GM12878 (cell line): ENCODE measurements around the gene PCDHGB5. TPM values are rescaled to one million over a fixed set of nuclear protein-coding genes. Genes with fewer than 3 reads are reported as not detected.

ENCODE experiments used
- ATAC-seq: fragments of 200-7000 bp; cut with Tn5 transposase; 3 replicates; pipeline ENCODE4 v1.9.1; 2020; ENCODE audit warnings: mild to moderate bottlenecking, moderate library complexity
- BruUV-seq: library from RNA; stranded (reverse); fragments of 400-500 nt; replicated peaks from 2 replicates; lab custom pipeline; 2021; lab: Mats Ljungman, UMichigan
- CTCF ChIA-PET: fragments of 300-600 bp; sonication (Branson Sonifier 250); formaldehyde crosslinking; extraction: SDS; loops from one replicate; lab custom pipeline; 2021; ENCODE audit warnings: inconsistent platforms; lab: Yijun Ruan, JAX
- POLR2A ChIA-PET: fragments of 350-600 bp; formaldehyde crosslinking; extraction: SDS; loops from one replicate; lab custom pipeline; 2021; ENCODE audit warnings: inconsistent platforms; lab: Charles Lee
- RAD21 ChIA-PET: fragments of 300-600 bp; sonication (Branson Sonifier 250); formaldehyde crosslinking; loops from one replicate; lab custom pipeline; 2023; ENCODE audit warnings: antibody characterized with exemption; ENCODE audit not compliant: unreplicated experiment; lab: Charles Lee
- SMC1A ChIA-PET: fragments of 300-600 bp; sonication (Branson Sonifier 250); formaldehyde crosslinking; loops from one replicate; lab custom pipeline; 2023; ENCODE audit not compliant: unreplicated experiment, uncharacterized antibody; lab: Charles Lee
- DNase-seq: peaks from one replicate; pipeline ENCODE4 v3.0.0-alpha.2; 2011; ENCODE audit warnings: low read depth, low spot score
- FAIRE-seq: peaks from 3 replicates; lab custom pipeline; 2011; peaks lifted over from hg19 to GRCh38; lab: Jason Lieb, UNC
- H2AFZ ChIP-seq: 2 replicates; pipeline ENCODE4 v1.6.0; 2011; ENCODE audit warnings: low read depth, low read length, control low read depth; ENCODE audit not compliant: control insufficient read depth
- H3K27ac ChIP-seq: 2 replicates; pipeline ENCODE4 v1.5.1; 2011; ENCODE audit warnings: control low read depth; ENCODE audit not compliant: control insufficient read depth, insufficient read depth
- H3K27me3 ChIP-seq, 2 experiments: replicated peaks in 1 of 2; 2 replicates each; pipeline versions ENCODE4 v1.6.0 to v1.6.1; 2011; ENCODE audit warnings: low read length in 1 of 2; ENCODE audit not compliant: control insufficient read depth in 2 of 2, insufficient read depth in 2 of 2
- H3K36me3 ChIP-seq, 2 experiments: 2 replicates each; pipeline ENCODE4 v1.5.1; 2011; ENCODE audit warnings: low read length in 1 of 2; ENCODE audit not compliant: control insufficient read depth in 2 of 2, insufficient read depth in 2 of 2
- H3K4me1 ChIP-seq: 2 replicates; pipeline ENCODE4 v1.6.1; 2011; ENCODE audit warnings: mild to moderate bottlenecking, low read length, moderate library complexity, mixed read lengths; ENCODE audit not compliant: control insufficient read depth, insufficient read depth
- H3K4me2 ChIP-seq: 2 replicates; pipeline ENCODE4 v1.6.0; 2011; ENCODE audit warnings: control low read depth; ENCODE audit not compliant: control insufficient read depth, insufficient read depth
- H3K4me3 ChIP-seq: fragments of 200-600 bp; sonication (generic); 2 replicates; pipeline ENCODE4 v1.5.1; 2016
- H3K79me2 ChIP-seq: 2 replicates; pipeline ENCODE4 v1.6.0; 2011; ENCODE audit warnings: low read length; ENCODE audit not compliant: control insufficient read depth, insufficient read depth
- H3K9ac ChIP-seq: 2 replicates; pipeline ENCODE4 v1.8.0; 2011; ENCODE audit warnings: low read length, control low read depth, mixed read lengths; ENCODE audit not compliant: control insufficient read depth, insufficient read depth
- H3K9me3 ChIP-seq: replicated peaks from 3 replicates; pipeline ENCODE4 v1.5.1; 2011; ENCODE audit warnings: mild to moderate bottlenecking, low read length; ENCODE audit not compliant: control insufficient read depth, insufficient read depth
- H4K20me1 ChIP-seq: 2 replicates; pipeline ENCODE4 v1.6.0; 2011; ENCODE audit not compliant: control insufficient read depth, insufficient read depth
- CBFB ChIP-seq: IDR thresholded peaks from 2 replicates; pipeline ENCODE4 v1.6.1; 2016; ENCODE audit warnings: antibody characterized with exemption, low read depth
- CBX3 ChIP-seq: fragments of 200-600 bp; sonication (generic); IDR thresholded peaks from 2 replicates; pipeline ENCODE4 v1.6.1; 2016; ENCODE audit warnings: low read depth, borderline replicate concordance
- CBX5 ChIP-seq: sonication (generic); IDR thresholded peaks from 2 replicates; pipeline ENCODE4 v1.6.1; 2016; ENCODE audit warnings: low read depth, moderate library complexity, mild to moderate bottlenecking, inconsistent platforms
- EGR1 ChIP-seq, 2 experiments: IDR thresholded peaks; 1 replicate in 1 of 2; 2 replicates in 1 of 2; pipeline ENCODE4 v1.6.1; 2011 to 2012; ENCODE audit warnings: low read depth in 2 of 2, low read length in 2 of 2, borderline replicate concordance in 1 of 2, mild to moderate bottlenecking in 1 of 2, moderate library complexity in 1 of 2
- ELK1 ChIP-seq: IDR thresholded peaks from 2 replicates; pipeline ENCODE4 v1.6.1; 2012; ENCODE audit warnings: low read depth, low read length, improper control_type of control experiment
- NR2C1 ChIP-seq: fragments of 450-650 bp; IDR thresholded peaks from 2 replicates; pipeline ENCODE4 v1.6.1; 2017; ENCODE audit warnings: antibody characterized with exemption, mild to moderate bottlenecking, moderate library complexity
- RUNX3 ChIP-seq: IDR thresholded peaks from 2 replicates; pipeline ENCODE4 v1.6.1; 2012; ENCODE audit warnings: low read length, inconsistent platforms
- SIX5 ChIP-seq: IDR thresholded peaks from 2 replicates; pipeline ENCODE4 v1.6.1; 2011; ENCODE audit warnings: mild to moderate bottlenecking, low read depth, low read length, moderate library complexity; ENCODE audit not compliant: severe bottlenecking
- SMC3 ChIP-seq: IDR thresholded peaks from 2 replicates; pipeline ENCODE4 v1.6.1; 2011; ENCODE audit warnings: low read length, improper control_type of control experiment, borderline replicate concordance
- SUPT20H ChIP-seq: IDR thresholded peaks from 2 replicates; pipeline ENCODE4 v1.6.1; 2011; ENCODE audit warnings: low read depth, mild to moderate bottlenecking, low read length, moderate library complexity, borderline replicate concordance; ENCODE audit not compliant: control insufficient read depth
- WGBS: methylation state at CpG from one replicate; pipeline ENCODE4 v1.1.6; 2016; ENCODE audit warnings: low lambda C conversion rate; ENCODE audit not compliant: insufficient replicate concordance, insufficient coverage; ENCODE audit errors: missing lambda C conversion rate; 5-methylcytosine and 5-hydroxymethylcytosine counted together
- in situ Hi-C: fragments of 300-500 bp; cut with MboI; formaldehyde crosslinking; loops from 9 replicates; pipeline ENCODE4 v1.14.3; 2018; ENCODE audit warnings: mixed read lengths
- intact Hi-C: fragments of 100-400 bp; cut with micrococcal nuclease; formaldehyde crosslinking; loops from one replicate; pipeline ENCODE4 v1.14.2; 2022; ENCODE audit not compliant: unreplicated experiment
- polyA plus RNA-seq, 11 experiments: library from polyadenylated mRNA; depleted of rRNA in 4 of 11; unstranded in 6 of 11; stranded (reverse) in 5 of 11; fragments of >200 nt; fragmentation: Nextera tagmentation in 4 of 11; fragmentation: Illumina TruSeq in 1 of 11; extraction: Ambion mirVana in 4 of 11; extraction: Trizol in 1 of 11; gene quantifications; 1 replicate in 1 of 11; 2 replicates in 10 of 11; pipeline versions ENCODE4 v1.2.1 to v1.2.3, GENCODE V29; 2011 to 2016; ENCODE audit warnings: inconsistent platforms in 2 of 11, missing spikeins in 2 of 11, low read depth in 1 of 11
- total RNA-seq, 4 experiments: library from RNA; depleted of rRNA in 3 of 4; stranded (reverse); fragments of >200 nt in 3 of 4; fragmentation: Illumina TruSeq in 1 of 4; extraction: Trizol in 1 of 4; gene quantifications; 2 replicates each; pipeline versions ENCODE4 v1.2.1 to v1.2.3, GENCODE V29; 2013 to 2021

Gene PCDHGB5
- total and polyA plus RNA-seq, 10 of the 15 experiments (the other 5 are each of a cell fraction or from before 2014, with no cell fraction given) = 0.02 to 2.3 (median 1.3) TPM; not detected in 1

- intact Hi-C loops = no loop called here
- no TSS peak for BruUV-seq
Observed at GRCh38 chr5:141434006-141434405, 36.3 kb downstream of the PCDHGB5 start.

GRCh38 chr5:141437221-141437620, 39.5 kb downstream of the PCDHGB5 start:
- H3K4me1 ChIP-seq = no peaks in the 10 kb centered on the region
- intact Hi-C loops (no loop called here), in situ Hi-C loops (no loop called here)
- H3K27ac ChIP-seq = no peak overlapping the region
- WGBS = 80% methylated on average over 2 of the region's 2 CpGs
- H3K9me3 ChIP-seq = no peaks in the 10 kb centered on the region; the same call in 2 of the 3 replicates
- ChIA-PET SMC1A (interaction anchor here (1.0 kb wide), 1 partner anchor 121 kb away, joined by 3 read pairs; no protein-coding TSS in a partner anchor), RAD21 (no interaction called here), CTCF (interaction anchor here (0.6 to 1.9 kb wide), 6 partner anchors 16 to 598 kb away, joined by 3 to 8 read pairs (median 4); partner anchors contain the start of genes PCDHGA10, PCDHGA11 and PCDHGA6), POLR2A (no interaction called here)
- no peaks in the 10 kb centered on the region for H4K20me1 ChIP-seq
- no peaks in the 10 kb centered on the region for H3K27me3 ChIP-seq
- DNase-seq (no peak), ATAC-seq (no peak), FAIRE-seq (no peak)
- H3K36me3 ChIP-seq = no peaks in the 10 kb centered on the region
- H2AFZ ChIP-seq = no peak overlapping the region
- H3K4me2 ChIP-seq = no peak overlapping the region
- no peak overlapping the region for H3K9ac ChIP-seq
- no peaks in the 10 kb centered on the region for H3K79me2 ChIP-seq
- no peak overlapping the region for H3K4me3 ChIP-seq
- BruUV-seq = no TSS peak
- TF ChIP-seq CBFB (no peak), ELK1 (no peak), SUPT20H (no peak), RUNX3 (no peak), CBX3 (no peak), SIX5 (no peak), NR2C1 (no peak)

More at GRCh38 chr5:141434006-141434405, 36.3 kb downstream of the PCDHGB5 start:
- no peaks in the 10 kb centered on the region for H4K20me1 ChIP-seq
- ChIA-PET POLR2A (no interaction called here), SMC1A (no interaction called here), RAD21 (no interaction called here), CTCF (interaction anchor here (1.2 kb wide), 1 partner anchor 90 kb away, joined by 3 read pairs; no protein-coding TSS in a partner anchor)
- H3K9ac ChIP-seq = no peak overlapping the region
- H2AFZ ChIP-seq = no peak overlapping the region
- H3K9me3 ChIP-seq = peaks cover 13% of the 10 kb centered on the region; the same call in 2 of the 3 replicates
- no peak overlapping the region for H3K27ac ChIP-seq
- no peak for DNase-seq
- no peaks in the 10 kb centered on the region; the same call in 1 of the 2 replicates for H3K4me1 ChIP-seq
- ATAC-seq = no peak
- TF ChIP-seq CBX5 (no peak), SMC3 (no peak), EGR1 (IDR thresholded peaks at IDR 0.05; ENCODE audit: borderline replicate concordance in 1 of 2, low read depth in 2 of 2, low read length in 2 of 2) (no peak)
- no peak overlapping the region for H3K4me2 ChIP-seq
- no peaks in the 10 kb centered on the region for H3K36me3 ChIP-seq
- H3K4me3 ChIP-seq = no peak overlapping the region
- 89% methylated on average over 2 of the region's 2 CpGs for WGBS
- no peak for FAIRE-seq
- in situ Hi-C loops = no loop called here
- H3K27me3 ChIP-seq = no peaks in the 10 kb centered on the region
- H3K79me2 ChIP-seq = no peaks in the 10 kb centered on the region
